Transverse colon (tissue), 4 donors: ENCODE results near the gene SLC15A4. TPM values are rescaled to one million over a fixed set of nuclear protein-coding genes. Genes with fewer than 3 reads are reported as not detected.

Source experiments
- DNase-seq: peaks from one replicate; pipeline ENCODE4 v3.0.0-alpha.2; 2019
- H3K27ac ChIP-seq, 4 donors: fragments of 200-600 bp; sonication (generic); 2 replicates each; pipeline ENCODE4 v1.5.1; 2016 to 2018; ENCODE audit warnings: inconsistent platforms in 4 of 4
- H3K27me3 ChIP-seq: fragments of 200-600 bp; sonication (generic); 2 replicates; pipeline ENCODE4 v1.5.1; 2017; ENCODE audit warnings: inconsistent platforms
- H3K36me3 ChIP-seq, 4 donors: fragments of 200-600 bp; sonication (generic); 2 replicates each; pipeline ENCODE4 v1.5.1; 2017 to 2019; ENCODE audit warnings: inconsistent platforms in 4 of 4
- H3K4me1 ChIP-seq, 4 donors: fragments of 200-600 bp; sonication (generic); 2 replicates each; pipeline ENCODE4 v1.5.1; 2017 to 2020; ENCODE audit warnings: inconsistent platforms in 4 of 4
- H3K4me3 ChIP-seq, 4 donors: fragments of 200-600 bp; sonication (generic); 1 replicate in 1 of 4; 2 replicates in 3 of 4; pipeline versions ENCODE4 v1.5.1 to v1.6.1; 2017 to 2019; ENCODE audit warnings: inconsistent platforms in 4 of 4
- H3K9me3 ChIP-seq, 2 donors: fragments of 200-600 bp; sonication (generic); 2 replicates each; pipeline ENCODE4 v1.5.1; 2017 to 2019; ENCODE audit warnings: inconsistent platforms in 2 of 2
- EP300 ChIP-seq: sonication (generic); formaldehyde crosslinking; IDR thresholded peaks from one replicate; pipeline ENCODE4 v1.6.1; 2017; ENCODE audit warnings: antibody characterized with exemption, low read depth
- POLR2A ChIP-seq: fragments of 450-650 bp; IDR thresholded peaks from one replicate; pipeline ENCODE4 v1.6.1; 2016; ENCODE audit warnings: antibody characterized with exemption, mild to moderate bottlenecking, moderate library complexity
- POLR2AphosphoS5 ChIP-seq, 3 donors: sonication (generic); formaldehyde crosslinking; IDR thresholded peaks; one replicate each; pipeline ENCODE4 v1.6.1; 2016; ENCODE audit warnings: antibody characterized with exemption in 3 of 3
- WGBS, 2 donors: methylation state at CpG; one replicate each; pipeline ENCODE4 v1.1.5; 2018; ENCODE audit warnings: low coverage in 1 of 2; 5-methylcytosine and 5-hydroxymethylcytosine counted together
- in situ Hi-C, 4 donors: fragments of 200-750 bp; cut with MboI; loops; one replicate each; pipeline versions ENCODE4 v1.15.0 to v1.15.1; 2017; ENCODE audit warnings: low sequenced_read_pairs in 3 of 4, low pct_ligation_motif_present in 1 of 4, low pct_unique_long_range_greater_than_20kb in 1 of 4
- intact Hi-C: fragments of 100-400 bp; cut with DNase I; formaldehyde crosslinking; loops from one replicate; pipeline ENCODE4 v1.15.1; 2023; ENCODE audit warnings: low total_unique reads
- total RNA-seq, 4 donors: library from RNA; depleted of rRNA; stranded (reverse); fragments of >200 nt; gene quantifications; one replicate each; pipeline ENCODE4 v1.1.0, GENCODE V29; 2016
- TF ChIP-seq, protein P1 (sequence below), 5 experiments: fragments of 200-600 bp in 3 of 5; fragments of 450-650 bp in 2 of 5; sonication (generic) in 3 of 5; IDR thresholded peaks; 1 replicate in 2 of 5; 2 replicates in 3 of 5; pipeline ENCODE4 v1.5.1; 2016 to 2017; ENCODE audit warnings: antibody characterized with exemption in 5 of 5, inconsistent platforms in 3 of 5, mild to moderate bottlenecking in 2 of 5, moderate library complexity in 1 of 5

Gene SLC15A4
- total RNA-seq, 4 donors from 2014 or later = 13.1 to 41.2 (median 32.7) TPM

DNA sequence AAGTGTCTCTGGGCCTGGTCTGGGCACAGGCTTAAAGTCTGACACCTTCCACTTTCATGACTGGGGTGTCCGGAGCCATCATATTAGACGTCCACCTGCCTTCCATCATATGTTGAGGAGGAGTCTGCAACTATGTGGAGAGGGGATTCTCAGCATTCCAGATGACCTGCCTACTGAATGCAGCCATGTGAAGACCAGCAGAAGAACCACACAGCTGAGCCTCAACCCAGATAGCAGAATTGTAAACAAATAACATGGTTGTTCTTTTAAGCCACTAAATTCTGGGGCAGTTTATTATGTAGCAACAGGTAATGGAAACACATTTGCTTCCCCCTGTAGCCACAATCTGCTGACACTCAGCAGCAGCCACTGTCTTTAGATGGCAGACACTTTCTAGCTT lies 4.0 kb upstream of the SLC15A4 start:
- no peaks in the 10 kb centered on the region for H3K9me3 ChIP-seq
- H3K27me3 ChIP-seq = no peaks in the 10 kb centered on the region
- DNase-seq = no peak
- TF ChIP-seq POLR2AphosphoS5 (IDR thresholded peaks at IDR 0.05) (no peak), EP300 (no peak), POLR2A (no peak)
- TF ChIP-seq, protein P1, sequence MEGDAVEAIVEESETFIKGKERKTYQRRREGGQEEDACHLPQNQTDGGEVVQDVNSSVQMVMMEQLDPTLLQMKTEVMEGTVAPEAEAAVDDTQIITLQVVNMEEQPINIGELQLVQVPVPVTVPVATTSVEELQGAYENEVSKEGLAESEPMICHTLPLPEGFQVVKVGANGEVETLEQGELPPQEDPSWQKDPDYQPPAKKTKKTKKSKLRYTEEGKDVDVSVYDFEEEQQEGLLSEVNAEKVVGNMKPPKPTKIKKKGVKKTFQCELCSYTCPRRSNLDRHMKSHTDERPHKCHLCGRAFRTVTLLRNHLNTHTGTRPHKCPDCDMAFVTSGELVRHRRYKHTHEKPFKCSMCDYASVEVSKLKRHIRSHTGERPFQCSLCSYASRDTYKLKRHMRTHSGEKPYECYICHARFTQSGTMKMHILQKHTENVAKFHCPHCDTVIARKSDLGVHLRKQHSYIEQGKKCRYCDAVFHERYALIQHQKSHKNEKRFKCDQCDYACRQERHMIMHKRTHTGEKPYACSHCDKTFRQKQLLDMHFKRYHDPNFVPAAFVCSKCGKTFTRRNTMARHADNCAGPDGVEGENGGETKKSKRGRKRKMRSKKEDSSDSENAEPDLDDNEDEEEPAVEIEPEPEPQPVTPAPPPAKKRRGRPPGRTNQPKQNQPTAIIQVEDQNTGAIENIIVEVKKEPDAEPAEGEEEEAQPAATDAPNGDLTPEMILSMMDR (IDR thresholded peaks at IDR 0.05) = no peak
- in situ Hi-C loops = no loop called here
- no peaks in the 10 kb centered on the region for H3K36me3 ChIP-seq
- WGBS, 2 donors = 93% methylated on average over 2 of the region's 2 CpGs; no CpG with 5 or more reads in 1 of the 2 donors
- no peak overlapping the region for H3K4me3 ChIP-seq
- H3K4me1 ChIP-seq = peaks cover 1 to 11% (median 6%) of the 10 kb centered on the region in 4 donors
- intact Hi-C loops = no loop called here
- H3K27ac ChIP-seq = no peak overlapping the region

DNA sequence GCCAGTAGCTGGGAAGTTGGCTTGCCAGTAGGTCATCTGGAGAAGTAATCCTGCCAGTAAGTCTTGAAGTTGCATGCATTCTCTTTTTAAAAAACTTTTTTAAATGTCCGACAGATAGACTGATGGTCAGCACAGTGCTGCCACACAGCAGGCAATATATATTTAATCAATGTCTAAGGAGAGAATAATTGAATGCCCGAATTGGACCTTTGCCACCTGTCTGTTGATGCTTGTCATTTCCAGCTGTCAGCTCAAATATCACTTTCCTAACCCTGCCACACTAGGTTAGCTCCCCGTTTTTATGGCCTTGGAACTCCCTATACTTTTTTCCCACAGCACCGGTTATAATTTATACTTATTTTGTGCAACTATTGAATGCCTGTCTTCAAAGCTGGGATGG lies 2.1 kb upstream of the SLC15A4 start:
- H3K27ac ChIP-seq = no peak overlapping the region
- in situ Hi-C loops (no loop called here), intact Hi-C loops (no loop called here)
- no peak for TF ChIP-seq EP300
- TF ChIP-seq, protein P1 (IDR thresholded peaks at IDR 0.05) = no peak
- no peaks in the 10 kb centered on the region for H3K36me3 ChIP-seq
- no peaks in the 10 kb centered on the region for H3K9me3 ChIP-seq
- H3K4me1 ChIP-seq = peaks cover 6 to 29% (median 15%) of the 10 kb centered on the region in 4 donors
- WGBS, 2 donors = 73 to 86% methylated on average over 4 of the region's 4 CpGs
- no peak overlapping the region for H3K4me3 ChIP-seq
- H3K27me3 ChIP-seq = no peaks in the 10 kb centered on the region
- no peak for DNase-seq

DNA sequence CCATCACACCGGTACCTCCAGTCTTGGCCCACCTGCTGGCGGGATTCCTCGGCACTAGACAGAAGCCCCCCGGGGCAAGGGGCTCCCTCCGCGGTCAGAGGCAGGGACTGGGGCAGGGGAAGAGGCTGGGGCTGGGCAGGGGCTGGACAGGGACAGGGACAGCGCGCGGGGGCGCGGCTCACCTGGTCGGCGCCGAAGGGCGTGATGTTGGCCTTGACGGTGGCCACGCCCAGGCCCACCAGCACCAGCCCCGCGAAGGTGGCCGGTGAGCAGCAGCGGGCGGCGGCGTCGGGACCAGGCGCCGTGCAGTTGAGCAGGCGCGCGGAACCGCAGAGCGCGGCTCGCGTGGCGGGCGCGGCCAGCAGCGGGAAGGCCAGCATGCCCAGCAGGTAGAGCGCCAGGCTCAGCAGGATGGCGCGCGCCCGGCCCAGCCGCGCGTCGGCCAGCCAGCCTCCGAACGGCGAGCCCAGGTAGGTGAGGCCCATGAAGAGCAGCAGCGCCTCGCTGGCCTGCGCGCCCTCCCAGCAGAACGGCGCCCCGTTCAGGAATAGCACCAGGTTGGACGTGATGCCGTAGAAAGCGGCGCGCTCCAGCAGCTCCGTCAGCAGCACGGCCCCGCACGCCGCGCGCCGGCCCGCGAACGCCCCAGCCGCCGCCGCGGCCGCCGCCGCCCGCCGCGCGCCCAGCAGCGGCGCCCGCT lies 392 bp downstream of the SLC15A4 start:
- H3K9me3 ChIP-seq = no peaks in the 10 kb centered on the region
- peak overlapping the region; percentile 56 to 93 (median 72) for H3K4me3 ChIP-seq
- in situ Hi-C loops = no loop called here
- peak overlapping the region; percentile 85 to 93 (median 90) for H3K27ac ChIP-seq
- WGBS, 2 donors = 0% methylated on average over 57 of the region's 88 CpGs; no CpG with 5 or more reads in 1 of the 2 donors
- intact Hi-C loops = no loop called here
- TF ChIP-seq POLR2AphosphoS5 (IDR thresholded peaks at IDR 0.05) (peak in 1 of 3 donors; percentile 13), POLR2A (no peak)
- peak; percentile 57 for DNase-seq
- H3K4me1 ChIP-seq = peaks cover 6 to 44% (median 19%) of the 10 kb centered on the region in 4 donors
- no peaks in the 10 kb centered on the region for H3K36me3 ChIP-seq
- no peaks in the 10 kb centered on the region for H3K27me3 ChIP-seq

DNA sequence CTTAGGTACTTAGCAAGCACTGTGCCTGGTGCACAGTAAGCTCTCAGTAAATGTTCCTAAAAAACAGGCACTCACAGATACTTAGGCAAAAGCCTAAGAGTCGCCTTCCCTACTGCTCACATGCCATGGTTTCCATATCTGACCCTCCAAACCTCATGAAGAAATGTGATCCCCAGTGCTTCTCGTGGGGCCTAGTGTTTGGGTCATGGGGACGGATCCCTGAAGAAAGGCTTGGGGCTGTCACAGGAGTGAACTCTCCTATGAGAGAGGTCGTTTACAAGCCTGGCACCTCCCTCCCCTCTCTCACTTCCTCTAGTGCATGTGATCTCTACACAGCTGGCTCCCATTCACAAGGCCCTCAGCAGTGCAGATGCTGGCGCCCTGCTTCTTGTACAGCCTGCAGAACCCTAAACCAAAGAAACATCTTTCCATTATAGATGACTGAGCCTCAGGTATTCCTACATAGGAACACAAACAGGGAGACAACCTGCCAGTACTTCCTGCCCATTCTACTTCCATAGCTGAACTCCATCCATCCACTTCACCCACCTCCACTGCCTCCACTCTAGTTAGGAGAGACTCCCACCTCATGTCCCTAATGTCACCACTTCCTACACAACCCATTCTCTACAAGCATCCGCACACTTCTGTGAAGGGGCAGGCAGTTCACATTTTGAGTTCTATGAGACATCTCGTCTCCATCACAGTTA lies 2.9 kb downstream of the SLC15A4 start:
- Histone ChIP-seq H3K4me1 (peaks cover 10 to 67% (median 21%) of the 10 kb centered on the region in 4 donors), H3K4me3 (no peak overlapping the region), H3K27me3 (no peaks in the 10 kb centered on the region), H3K9me3 (no peaks in the 10 kb centered on the region), H3K36me3 (no peaks in the 10 kb centered on the region), H3K27ac (peak overlapping the region in 3 of 4 donors; percentile 22 to 39 (median 32))
- intact Hi-C loops = no loop called here
- WGBS, 2 donors = 63 to 86% methylated on average over 3 to 7 of the region's 7 CpGs
- TF ChIP-seq, protein P1 (IDR thresholded peaks at IDR 0.05) = no peak
- peak; percentile 36 for TF ChIP-seq POLR2A
- peak in 2 of 3 donors; percentile 58 to 69 for TF ChIP-seq POLR2AphosphoS5 (IDR thresholded peaks at IDR 0.05)
- TF ChIP-seq EP300 = no peak
- in situ Hi-C loops = no loop called here
- DNase-seq = peak; percentile 69
